GM19328 (cell line): ENCODE measurements around the gene XPA.
"Not testable (repeated sequence)": the region's sequence is repeated elsewhere in the genome, so short reads cannot be mapped to it uniquely, and the experiment has no call there.

ENCODE experiments used
- ATAC-seq: cut with Tn5 transposase; IDR thresholded peaks from one replicate; pipeline ENCODE4 v1.9.1; 2021; ENCODE audit warnings: mild to moderate bottlenecking, moderate library complexity; ENCODE audit not compliant: unreplicated experiment

The XPA gene

DNA sequence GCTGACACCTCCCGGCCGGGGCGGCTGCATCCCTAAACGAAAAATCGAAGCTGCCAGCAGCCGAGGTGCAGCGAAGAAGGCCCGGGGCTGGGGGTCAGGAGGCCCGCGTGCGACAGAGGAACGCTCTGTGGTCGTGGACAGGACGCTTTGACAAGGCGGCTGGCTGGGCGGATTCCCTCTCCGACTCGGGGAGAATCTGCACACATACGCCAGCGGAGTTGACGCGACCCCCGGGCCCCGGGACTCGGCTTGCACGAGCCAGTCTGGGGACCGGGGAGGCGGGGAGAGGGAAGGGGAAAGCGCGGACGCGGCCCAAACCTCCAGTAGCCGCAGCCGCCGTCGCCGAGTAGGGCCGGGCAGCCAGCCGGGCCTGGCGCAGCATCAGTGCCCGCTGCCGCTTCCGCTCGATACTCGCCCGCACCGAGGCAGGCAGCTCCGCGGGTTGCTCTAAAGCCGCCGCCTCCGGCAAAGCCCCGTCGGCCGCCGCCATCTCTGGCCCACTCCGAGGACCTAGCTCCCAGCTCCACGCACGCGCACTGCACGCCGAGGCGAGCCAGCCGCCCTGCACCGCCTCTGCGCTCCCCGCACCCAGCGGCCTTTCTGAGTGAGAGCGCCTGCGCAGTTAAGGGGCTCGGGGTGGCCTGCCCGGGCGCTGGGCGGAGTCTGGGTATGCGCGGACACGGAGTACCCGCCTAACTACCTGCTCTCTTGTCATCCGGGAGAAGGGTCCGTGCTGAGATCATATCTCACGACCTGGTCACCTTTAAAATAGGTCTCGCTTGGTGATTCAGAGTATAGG lies at the start of gene XPA:
Gene XPA (minus strand): TSS at position 538 of the 799 bp plus-strand sequence. CDS start 48 bp downstream, at position 490.
- ATAC-seq: peak; percentile 93

DNA sequence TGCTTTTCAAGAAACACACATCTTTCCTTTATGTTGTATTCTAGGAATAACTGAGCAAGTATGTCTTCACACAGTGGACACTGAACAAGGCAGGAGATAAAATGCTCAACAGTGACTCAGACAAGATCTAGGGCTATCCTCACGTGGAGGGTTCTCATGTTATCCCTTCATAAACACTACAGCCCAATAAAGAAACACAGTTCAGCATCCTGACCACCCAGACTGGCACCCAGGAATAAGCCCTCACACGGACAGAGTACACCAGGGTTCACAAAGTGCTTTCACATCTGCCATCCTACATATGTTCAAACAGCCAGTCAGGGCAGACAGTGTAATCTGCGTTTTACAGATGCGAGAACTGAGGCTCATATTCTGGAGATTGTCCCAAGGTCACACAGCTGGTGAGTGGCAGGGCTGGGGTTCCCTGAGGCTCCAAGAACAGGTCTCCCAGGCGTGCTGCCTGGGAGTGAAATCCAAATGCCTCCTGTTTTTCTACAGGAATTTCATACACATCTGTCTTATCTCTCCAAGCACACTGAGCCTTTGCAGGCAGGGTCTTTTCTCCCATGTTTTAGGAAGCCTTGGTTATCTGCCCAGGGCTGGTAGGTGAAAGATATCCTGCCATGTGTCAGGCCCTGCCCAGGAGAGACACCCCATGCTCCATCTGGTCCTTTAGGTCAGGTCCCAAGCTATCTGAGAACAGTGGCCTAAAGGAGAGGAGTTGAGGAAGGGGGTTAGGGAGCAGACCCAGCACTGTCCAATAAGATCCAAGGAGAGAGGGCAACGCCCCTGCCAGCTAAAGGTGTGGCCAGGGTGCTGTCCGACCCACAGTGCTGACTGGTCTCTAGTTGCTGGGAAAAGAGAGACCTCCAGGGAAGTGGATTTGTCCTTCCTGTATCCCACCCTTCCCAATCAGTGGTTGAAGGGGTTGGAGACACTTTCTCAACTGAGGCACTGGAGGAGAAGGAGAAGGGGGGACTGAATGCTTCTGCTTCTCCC lies 47.9 kb upstream of the XPA start:
- no peak for ATAC-seq

DNA sequence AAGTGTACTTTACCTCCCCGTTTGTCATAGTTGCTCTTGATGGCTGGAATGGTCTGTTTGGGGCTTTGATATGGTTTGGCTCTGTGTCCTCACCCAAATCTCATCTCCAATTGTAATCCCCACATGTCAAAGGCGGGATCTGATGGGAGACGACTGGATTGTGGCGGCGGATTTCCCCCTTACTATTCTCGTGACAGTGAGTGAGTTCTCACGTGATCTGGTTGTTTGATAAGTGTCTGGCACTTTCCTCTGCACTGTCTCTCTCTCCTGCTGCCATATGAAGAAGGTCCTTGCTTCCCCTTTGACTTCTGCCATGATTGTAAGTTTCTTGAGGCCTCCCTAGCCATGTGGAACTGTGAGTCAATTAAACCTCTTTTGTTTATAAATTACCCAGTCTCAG lies 46.9 kb upstream of the XPA start:
- not testable (repeated sequence) for ATAC-seq

DNA sequence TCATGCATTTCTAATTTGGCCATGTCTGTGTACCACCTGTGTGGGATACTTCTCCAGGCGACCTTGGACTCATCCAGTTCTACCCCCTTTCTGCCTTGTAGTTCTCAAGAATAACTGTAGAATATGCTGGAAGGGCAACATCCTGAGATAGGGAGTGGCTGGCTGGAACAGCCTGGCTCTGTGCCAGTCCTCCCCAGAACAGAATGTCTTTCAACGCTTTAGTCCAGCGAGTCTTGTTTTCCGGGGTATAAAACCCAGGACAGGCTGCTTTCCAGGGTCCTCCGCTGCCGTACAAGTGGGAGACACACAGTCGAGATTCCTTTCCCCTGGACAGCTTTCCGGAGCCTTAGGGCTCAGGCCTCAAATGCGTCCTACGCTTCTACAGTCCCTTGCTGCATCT lies 45.4 kb upstream of the XPA start:
- no peak for ATAC-seq

DNA sequence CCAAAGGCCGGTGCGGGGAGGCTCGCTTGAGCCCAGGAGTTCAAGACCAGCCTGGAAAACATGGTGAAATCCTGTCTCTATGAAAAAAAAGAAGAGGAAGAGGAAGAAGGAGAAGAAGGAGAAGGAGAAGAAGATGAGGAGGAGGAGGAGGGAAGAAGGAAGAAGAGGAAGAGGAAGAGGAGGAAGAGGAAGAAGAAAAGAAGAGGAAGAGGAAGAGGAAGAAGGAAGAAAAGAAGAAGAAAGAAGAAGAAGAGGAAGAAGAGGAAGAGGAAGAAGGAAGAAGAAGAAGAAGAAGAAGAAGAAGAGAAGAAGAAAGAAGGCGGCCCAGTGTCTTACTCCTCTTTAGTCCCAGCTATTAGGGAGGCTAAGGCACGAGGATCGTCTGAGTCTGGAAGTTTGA lies 44.8 kb upstream of the XPA start:
- ATAC-seq: no peak

DNA sequence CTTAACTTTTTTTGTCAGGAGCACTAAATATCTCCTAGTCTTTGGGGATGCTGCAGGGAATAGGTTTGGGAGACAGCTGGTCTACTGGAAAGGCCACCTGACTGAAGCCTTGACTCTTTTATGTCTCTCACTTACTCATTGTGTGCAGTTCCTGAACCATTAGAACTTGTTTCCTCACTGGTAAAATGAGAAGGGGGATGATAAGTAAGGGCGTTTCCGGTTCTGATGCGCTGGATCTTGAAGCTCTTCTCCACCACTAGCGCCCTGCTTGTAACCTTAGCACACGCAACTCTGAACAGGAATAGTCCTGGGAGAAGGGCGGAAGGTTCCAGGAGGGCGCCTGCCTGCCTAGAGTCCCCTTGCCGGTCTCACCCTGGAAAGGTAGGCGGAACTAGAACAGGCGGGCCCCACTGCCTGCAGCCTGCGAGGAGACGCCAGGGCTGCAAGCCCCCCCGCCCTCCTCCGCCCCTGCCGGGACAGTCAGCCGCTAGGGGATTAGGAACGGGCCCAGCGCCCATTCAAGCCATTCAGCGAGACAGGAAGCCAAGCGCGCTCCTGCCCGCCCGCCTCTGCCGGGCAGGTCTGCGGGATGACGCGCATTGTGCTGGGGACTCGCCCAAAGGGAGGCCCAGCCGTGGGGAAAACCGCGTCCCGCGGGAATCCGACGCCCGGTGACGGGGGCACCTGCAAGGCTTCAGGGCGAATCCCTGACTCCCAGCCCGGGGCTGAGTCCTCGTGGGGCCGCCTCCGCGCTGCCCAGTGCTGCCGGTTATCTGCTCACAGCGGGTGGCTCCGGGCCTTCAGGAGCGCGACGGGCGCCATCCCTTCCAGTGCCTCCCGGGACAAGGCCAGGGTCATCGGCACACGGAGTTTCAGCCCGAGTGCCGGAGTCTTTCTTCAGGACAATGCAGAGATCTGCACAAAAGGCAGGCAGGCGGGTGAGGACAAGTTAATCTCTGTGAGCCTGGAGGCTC lies 44.0 kb upstream of the XPA start:
- no peak for ATAC-seq

DNA sequence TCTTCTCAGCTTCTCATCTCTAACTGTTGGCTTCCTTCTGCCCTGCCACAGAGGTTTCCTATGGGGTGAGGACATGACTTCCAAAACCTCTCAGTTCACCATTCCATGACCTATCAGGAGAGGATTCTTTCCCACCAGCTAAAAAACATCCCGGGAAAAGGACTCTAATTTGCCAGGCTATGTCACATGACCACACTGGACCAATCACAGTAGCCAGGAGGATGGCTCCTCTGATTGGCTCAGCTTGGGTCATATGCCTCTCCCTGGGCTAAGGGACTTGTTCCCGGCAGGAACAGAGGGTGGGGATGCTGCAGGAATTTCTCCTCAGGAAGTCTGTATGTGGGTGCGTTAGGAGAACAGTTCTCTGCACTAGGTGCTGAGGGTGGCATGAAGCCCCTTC lies 40.3 kb upstream of the XPA start:
- no peak for ATAC-seq

DNA sequence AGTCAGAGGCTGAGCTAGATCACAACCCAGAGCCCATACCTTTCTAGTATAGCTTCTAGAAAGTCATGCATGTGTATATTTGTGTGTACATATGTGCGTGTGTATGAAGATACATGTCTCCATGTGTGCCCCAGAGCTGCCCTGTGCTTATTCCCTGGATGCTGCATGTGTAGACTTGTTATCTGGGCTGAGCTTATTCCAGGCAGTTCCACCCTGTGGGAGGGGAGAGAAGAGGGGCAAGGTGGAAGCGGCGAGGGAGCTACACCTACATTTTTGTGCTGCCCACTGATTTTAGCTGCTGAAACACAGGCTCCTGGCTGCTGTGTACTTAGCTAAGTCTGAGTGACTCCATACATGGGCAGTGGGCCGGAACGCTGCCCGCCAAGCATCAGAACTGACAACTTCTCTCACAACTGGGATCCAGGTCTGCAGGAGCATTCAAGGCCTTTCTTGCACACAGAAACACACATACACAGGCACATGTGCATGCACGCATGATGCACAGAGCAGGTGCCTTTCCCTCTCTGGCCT lies 38.0 kb upstream of the XPA start:
- no peak for ATAC-seq

DNA sequence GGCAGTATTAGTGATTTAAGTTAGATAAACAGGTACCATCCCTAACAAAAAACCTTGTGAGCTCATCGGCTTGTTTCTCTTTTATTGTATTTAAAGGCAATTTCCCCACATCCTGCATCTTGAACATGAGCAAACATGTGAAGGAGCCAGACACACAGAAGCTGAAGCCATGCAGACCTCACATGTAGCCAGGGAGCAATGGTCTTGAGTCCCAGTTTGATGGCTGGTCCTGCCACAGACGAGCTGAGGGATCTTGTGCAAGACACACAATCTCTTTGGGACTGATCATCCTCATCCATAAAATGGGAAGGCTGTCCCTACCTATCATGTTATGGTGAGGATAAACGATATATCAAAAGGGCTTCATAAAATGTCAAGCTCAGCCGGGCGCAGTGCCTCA lies 29.6 kb upstream of the XPA start:
- ATAC-seq: no peak

DNA sequence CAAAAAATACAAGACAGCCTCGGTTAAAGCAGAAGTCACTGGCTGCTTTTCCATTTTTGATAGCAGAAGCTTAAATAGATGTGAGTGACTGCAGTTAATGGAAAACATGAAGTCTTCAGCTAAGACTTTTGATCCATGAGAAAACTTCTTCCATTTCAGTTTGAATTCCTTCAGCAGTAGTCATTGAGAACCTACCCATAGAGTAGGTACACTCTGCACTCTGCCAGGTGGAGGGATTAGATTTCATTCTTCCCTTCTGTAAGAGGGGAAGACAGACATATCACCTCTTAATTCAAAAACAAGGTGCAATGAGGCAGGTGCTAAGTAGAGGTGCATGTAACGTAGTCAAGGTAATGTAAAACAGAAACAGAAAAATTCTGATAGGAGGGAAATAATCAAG lies 26.7 kb upstream of the XPA start:
- ATAC-seq: no peak

DNA sequence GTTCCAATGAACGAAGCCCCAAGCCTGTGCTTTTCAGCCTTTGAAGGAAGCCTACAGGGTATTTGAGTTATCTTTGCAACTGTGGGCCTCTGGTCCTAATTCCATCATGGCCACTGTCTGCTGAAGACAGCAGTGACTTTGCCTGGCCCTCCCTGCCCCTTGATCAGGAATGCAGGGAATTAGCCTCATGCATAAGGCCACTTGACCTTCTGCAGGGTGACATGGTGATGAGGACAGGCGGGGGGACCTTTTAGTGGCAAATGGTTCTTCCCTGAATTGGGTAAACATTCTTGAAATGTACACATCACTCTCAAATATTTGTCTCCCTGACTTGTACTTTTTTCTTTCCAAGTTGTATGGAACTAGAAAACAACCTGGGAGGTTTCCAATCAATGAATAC lies 25.2 kb upstream of the XPA start:
- ATAC-seq: no peak

DNA sequence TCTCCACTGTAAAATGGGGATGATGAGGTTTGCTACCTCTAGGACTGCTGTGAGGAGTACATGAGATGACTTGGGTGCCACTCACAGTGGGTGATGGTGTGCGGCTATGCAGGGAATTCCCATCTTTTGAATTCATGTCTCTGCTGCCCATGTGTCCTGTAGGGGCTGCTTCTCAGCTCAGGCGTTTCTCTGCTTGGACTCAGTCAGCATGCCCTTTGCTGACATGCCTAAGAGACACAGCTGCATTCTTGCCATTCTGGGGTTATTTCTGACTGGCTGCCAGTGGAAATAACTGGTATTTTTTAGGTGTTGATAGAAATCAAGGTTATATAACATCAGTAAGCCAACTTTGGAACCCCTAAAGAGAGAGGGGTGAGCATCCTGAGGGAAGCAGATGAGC lies 24.3 kb upstream of the XPA start:
- ATAC-seq: no peak

DNA sequence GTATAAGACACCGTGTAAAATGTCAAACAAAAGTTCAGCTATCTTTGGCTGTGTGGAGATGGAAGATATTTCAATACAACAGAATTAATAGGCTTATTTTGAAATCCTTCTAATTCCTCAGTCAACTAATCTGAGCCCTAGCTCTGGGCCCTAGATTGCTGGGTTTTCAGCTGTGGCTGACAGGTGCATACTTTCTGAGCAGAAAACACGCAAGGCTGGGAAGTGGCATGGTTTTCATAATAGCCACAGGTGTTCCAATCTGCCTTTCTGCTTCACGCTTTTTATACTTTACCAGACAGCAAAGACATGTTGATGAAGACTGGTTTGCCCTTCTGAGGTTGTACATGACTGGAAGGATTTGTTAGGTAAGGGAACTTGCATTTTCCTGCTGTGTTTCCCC lies 20.7 kb upstream of the XPA start:
- ATAC-seq: no peak

DNA sequence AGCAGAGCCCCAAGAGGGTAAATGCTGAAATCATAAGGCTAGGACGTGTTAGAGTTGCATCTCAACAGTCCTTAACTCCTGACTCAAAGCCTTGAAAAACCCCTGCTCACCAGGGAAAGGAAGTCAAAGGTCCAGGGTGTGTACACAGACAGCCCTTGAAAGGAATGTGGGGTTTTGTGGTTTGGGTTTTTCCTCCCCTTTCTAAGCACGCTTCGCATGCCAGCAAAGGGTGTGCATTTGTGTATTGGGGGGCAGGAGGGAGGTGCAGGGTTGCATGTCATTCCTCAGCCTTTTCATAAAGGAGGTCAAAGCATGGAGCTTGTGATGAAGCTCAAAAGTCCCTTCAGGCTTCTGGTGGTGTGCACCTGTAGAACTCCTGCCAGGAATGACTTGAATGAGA lies 17.3 kb upstream of the XPA start:
- no peak for ATAC-seq

DNA sequence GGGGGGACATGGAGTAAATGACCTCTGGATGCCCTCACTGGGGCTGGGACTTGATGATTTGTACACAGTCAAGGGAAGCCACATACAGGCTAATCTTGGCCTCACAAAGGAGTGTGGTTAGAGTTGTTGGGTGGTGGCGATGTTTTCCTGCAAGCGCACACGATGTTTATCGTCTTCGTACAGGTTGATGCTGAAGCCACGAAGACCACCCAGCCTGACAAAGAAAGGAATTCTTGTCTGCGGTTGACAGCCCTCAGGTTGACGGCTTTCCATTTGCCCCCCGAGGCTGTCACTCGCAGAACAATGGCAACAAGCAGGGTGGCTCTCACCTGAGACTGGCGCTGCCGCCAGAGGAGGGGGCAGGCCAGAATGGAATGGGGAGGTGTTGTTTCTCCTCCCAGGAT lies 14.1 kb upstream of the XPA start:
- no peak for ATAC-seq

DNA sequence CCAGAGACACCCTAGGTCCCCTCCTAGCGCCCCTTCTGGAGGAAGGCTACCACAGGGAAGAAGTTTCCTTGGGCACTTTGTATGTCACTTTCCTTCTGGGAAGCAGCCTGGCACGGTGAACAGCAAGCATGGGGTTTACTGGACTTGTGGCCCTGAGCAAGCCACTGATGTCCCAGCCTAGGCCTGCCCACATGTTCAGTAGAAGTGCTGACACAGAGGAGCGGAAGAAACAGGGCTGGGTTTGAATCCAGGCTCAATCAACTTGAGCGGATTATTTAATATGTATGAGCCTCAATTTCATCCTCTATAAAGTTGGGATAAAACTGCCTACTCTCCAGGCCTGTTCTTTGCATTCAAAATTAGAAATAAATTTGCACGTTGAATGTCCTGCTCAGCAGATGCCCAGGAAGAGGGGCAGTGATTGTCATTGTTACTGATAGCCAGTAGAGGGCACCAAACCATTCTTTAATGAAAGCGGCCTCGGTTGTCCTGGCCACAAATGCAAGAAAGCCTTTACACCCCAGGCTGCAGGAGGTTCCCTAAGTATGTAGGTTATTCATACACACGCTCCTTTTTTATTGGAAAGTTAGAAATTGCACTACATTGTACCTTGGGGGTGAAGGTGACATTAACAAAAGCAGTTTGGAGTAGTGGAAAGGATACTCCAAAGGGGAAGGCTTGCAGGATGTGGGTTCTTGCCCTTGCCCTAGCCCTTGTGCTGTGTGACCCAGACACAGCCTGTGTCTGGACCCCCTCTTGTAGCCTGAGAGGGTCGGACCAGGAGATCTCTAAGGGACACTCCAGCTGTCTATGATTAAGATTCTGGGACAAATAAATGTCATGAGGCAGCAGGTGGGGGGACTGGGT lies 13.4 kb upstream of the XPA start:
- ATAC-seq: no peak

DNA sequence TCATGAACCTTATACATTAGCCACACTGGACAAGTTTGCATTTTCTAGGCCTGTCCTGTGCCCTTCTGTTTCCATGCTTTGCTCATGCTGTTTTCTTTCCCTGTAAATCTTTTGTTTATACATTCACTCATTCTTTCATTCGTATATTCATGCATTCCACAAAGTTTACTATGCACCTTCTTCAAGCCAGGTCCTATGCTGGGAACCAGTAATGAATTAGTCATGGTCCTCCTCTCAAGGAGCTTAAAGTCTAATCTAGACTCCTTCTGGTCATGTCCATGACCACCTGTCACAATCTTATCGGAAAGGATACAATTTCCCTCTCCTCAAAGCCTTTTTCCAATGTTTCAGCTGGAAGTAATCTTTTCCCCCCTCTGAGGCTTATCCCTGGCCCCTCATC lies 9.1 kb upstream of the XPA start:
- ATAC-seq: no peak

DNA sequence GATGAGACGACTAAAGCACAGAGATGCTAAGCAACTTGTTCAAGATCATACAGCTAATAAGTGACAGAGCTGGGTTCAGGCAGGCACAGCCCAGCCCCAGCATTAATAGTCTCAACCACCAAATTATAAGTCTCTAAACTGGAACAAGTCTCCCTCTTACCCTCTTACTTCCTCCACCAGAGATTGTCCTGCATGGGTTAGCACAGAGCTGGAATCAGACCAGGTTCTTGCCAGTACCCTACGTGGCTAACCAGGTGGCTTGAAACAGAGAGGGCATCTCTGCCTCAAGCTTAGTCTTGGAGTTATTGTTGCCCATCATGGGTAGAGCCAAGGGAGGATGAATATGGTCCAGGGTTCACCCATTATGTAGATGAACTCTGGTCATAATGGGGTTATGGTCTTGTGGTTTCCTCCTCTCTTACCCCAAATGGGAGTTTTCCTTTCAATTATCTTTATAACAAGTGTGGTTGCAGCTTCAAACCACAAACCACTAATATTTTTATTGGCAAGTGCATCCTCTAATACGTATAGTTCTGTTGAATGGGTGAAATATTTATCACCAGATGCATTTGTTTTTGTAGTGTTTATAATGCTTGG lies 8.3 kb upstream of the XPA start:
- ATAC-seq: no peak

DNA sequence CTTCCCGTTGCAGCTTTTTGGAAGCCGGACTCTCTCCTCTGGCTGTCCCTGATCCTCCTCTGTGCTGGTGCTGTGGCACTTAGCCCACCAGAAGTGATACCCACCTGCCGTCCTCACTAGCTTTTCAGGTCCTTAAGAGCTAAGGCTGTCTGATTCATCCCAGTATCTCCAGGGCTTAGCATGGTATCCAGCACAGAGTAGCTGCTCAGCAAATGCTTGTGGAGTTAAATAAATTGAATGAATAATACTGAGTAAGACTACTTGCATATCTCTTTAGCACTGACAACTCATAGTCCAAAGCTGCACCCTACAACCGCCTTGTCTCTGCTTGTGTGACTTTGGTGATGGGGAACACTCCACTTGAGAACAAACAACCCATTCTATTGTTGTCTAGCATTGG lies 7.7 kb upstream of the XPA start:
- ATAC-seq: no peak
